Thyroid gland (tissue), 4 donors: ENCODE measurements around the gene OAS2. TPM values are rescaled to one million over a fixed set of nuclear protein-coding genes. Genes with fewer than 3 reads are reported as not detected.

Source experiments
- DNase-seq, 2 donors: peaks; one replicate each; pipeline ENCODE4 v3.0.0-alpha.2; 2019
- H3K27ac ChIP-seq, 3 donors: fragments of 200-600 bp; sonication (generic); 1 replicate in 2 of 3; 2 replicates in 1 of 3; pipeline ENCODE4 v1.5.1; 2016 to 2019; ENCODE audit warnings: mild to moderate bottlenecking in 1 of 3, moderate library complexity in 1 of 3
- H3K27me3 ChIP-seq: fragments of 200-600 bp; sonication (generic); one replicate; pipeline ENCODE4 v1.5.1; 2019
- H3K36me3 ChIP-seq, 2 donors: fragments of 200-600 bp; sonication (generic); one replicate each; pipeline ENCODE4 v1.5.1; 2016 to 2019
- H3K4me1 ChIP-seq, 2 donors: fragments of 200-600 bp; sonication (generic); one replicate each; pipeline ENCODE4 v1.5.1; 2017 to 2019
- H3K4me3 ChIP-seq, 3 donors: fragments of 200-600 bp; sonication (generic); replicated peaks in 1 of 3; 1 replicate in 2 of 3; 2 replicates in 1 of 3; pipeline ENCODE4 v1.5.1; 2016; ENCODE audit warnings: mild to moderate bottlenecking in 1 of 3
- H3K9me3 ChIP-seq: fragments of 200-600 bp; sonication (generic); one replicate; pipeline ENCODE4 v1.5.1; 2017
- POLR2A ChIP-seq, 2 donors: fragments of 450-650 bp; IDR thresholded peaks; one replicate each; pipeline ENCODE4 v1.6.1; 2017; ENCODE audit warnings: antibody characterized with exemption in 2 of 2, mild to moderate bottlenecking in 2 of 2, moderate library complexity in 1 of 2
- WGBS, 2 donors: methylation state at CpG; one replicate each; pipeline ENCODE4 v1.1.5; 2017; 5-methylcytosine and 5-hydroxymethylcytosine counted together
- intact Hi-C: fragments of 100-400 bp; cut with DNase I; formaldehyde crosslinking; loops from one replicate; pipeline ENCODE4 v1.15.1; 2023
- total RNA-seq, 4 donors: library from RNA; depleted of rRNA; stranded (reverse); fragments of >200 nt; gene quantifications; one replicate each; pipeline ENCODE4 v1.2.3, GENCODE V29; 2016
- TF ChIP-seq, protein P1 (sequence below), 6 experiments: fragments of 200-600 bp in 3 of 6; fragments of 450-650 bp in 3 of 6; sonication (generic) in 3 of 6; IDR thresholded peaks; one replicate each; pipeline ENCODE4 v1.5.1; 2016 to 2019; ENCODE audit warnings: antibody characterized with exemption in 6 of 6, mild to moderate bottlenecking in 2 of 6, inconsistent platforms in 1 of 6, moderate library complexity in 1 of 6

The OAS2 gene
- total RNA-seq, 4 donors from 2014 or later, result 2.7 to 9.1 (median 6.0) TPM

DNA sequence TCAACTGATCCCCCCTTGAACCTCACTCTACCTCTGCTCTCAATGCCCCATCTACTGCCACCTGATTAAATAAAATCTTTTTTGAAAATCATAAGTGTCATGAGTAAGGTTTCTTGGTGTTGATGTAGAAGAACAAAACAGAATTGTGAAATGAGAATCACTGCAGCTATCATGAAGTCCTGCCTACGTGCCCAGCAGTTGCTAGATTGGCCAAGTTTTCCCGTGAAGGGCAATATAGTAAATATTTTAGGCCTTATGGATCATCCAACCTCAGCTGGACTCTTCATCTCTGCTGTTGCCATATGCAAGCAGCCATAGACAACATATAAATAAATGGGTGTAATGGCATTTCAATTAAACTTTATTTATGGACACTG lies 45.2 kb upstream of the OAS2 start:
- Histone ChIP-seq H3K4me3 (no peak overlapping the region), H3K36me3 (no peaks in the 10 kb centered on the region), H3K9me3 (no peaks in the 10 kb centered on the region), H3K27me3 (no peaks in the 10 kb centered on the region), H3K27ac (no peak overlapping the region), H3K4me1 (no peaks in the 10 kb centered on the region)
- DNase-seq, result no peak
- no peak for TF ChIP-seq POLR2A (IDR thresholded peaks at IDR 0.05)
- TF ChIP-seq, protein P1, sequence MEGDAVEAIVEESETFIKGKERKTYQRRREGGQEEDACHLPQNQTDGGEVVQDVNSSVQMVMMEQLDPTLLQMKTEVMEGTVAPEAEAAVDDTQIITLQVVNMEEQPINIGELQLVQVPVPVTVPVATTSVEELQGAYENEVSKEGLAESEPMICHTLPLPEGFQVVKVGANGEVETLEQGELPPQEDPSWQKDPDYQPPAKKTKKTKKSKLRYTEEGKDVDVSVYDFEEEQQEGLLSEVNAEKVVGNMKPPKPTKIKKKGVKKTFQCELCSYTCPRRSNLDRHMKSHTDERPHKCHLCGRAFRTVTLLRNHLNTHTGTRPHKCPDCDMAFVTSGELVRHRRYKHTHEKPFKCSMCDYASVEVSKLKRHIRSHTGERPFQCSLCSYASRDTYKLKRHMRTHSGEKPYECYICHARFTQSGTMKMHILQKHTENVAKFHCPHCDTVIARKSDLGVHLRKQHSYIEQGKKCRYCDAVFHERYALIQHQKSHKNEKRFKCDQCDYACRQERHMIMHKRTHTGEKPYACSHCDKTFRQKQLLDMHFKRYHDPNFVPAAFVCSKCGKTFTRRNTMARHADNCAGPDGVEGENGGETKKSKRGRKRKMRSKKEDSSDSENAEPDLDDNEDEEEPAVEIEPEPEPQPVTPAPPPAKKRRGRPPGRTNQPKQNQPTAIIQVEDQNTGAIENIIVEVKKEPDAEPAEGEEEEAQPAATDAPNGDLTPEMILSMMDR (IDR thresholded peaks at IDR 0.05), result no peak
- 84 to 90% methylated on average over 2 of the region's 2 CpGs for WGBS, 2 donors
- intact Hi-C loops, result no loop called here

DNA sequence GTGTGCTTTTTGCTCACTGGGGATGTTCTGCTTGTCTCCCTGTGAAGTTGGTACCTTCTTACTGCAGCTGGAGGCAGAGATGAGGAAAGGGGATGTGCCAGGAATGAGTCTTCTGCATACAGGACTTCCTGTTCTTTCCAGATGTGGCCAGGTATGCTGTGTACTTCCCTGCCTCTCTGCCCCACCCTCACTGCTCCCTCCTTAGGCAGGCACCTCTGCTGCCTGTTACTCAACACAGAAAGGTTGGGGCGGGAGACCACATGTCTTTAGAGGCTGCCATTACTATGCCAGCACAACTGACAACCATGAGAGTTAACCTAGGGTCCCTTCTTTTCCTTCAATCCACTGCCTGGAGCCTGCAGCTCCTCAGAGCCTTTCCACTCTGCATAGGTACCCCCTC lies 42.1 kb upstream of the OAS2 start:
- Histone ChIP-seq H3K4me1 (peaks cover 7 to 11% of the 10 kb centered on the region in 2 donors), H3K36me3 (no peaks in the 10 kb centered on the region), H3K27me3 (no peaks in the 10 kb centered on the region), H3K27ac (no peak overlapping the region), H3K9me3 (no peaks in the 10 kb centered on the region), H3K4me3 (no peak overlapping the region)
- intact Hi-C loops, result no loop called here
- whole genome bisulfite sequencing, 2 donors, result 81 to 86% methylated on average over 1 of the region's 1 CpG
- DNase-seq, result no peak
- TF ChIP-seq POLR2A (IDR thresholded peaks at IDR 0.05), result no peak
- TF ChIP-seq, protein P1 (IDR thresholded peaks at IDR 0.05), result no peak

DNA sequence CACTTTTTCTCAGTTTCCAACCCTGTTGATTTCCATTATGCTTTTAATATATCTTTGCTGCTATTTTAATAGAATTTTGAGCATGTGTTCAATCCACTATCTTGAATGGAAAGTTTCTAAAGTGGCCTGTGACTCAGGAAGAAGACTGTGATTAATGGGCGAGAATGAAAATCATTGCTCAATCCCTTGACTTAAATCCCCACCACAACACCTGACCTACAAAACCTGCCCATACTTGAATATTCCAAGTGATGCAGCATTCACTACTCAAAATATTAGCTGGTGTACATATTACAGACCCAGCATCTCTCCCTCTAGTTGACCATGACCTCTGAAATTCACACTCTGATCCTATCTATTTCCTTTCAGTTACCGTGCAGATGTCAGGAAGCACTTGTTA lies 41.4 kb upstream of the OAS2 start:
- 56 to 59% methylated on average over 2 of the region's 2 CpGs for WGBS, 2 donors
- no peaks in the 10 kb centered on the region for H3K36me3 ChIP-seq
- no peak overlapping the region for H3K4me3 ChIP-seq
- no peaks in the 10 kb centered on the region for H3K9me3 ChIP-seq
- no peak for TF ChIP-seq POLR2A (IDR thresholded peaks at IDR 0.05)
- TF ChIP-seq, protein P1 (IDR thresholded peaks at IDR 0.05), result no peak
- intact Hi-C loops, result no loop called here
- no peaks in the 10 kb centered on the region for H3K27me3 ChIP-seq
- H3K4me1 ChIP-seq, result peaks cover 7 to 11% of the 10 kb centered on the region in 2 donors
- no peak for DNase-seq
- no peak overlapping the region for H3K27ac ChIP-seq

DNA sequence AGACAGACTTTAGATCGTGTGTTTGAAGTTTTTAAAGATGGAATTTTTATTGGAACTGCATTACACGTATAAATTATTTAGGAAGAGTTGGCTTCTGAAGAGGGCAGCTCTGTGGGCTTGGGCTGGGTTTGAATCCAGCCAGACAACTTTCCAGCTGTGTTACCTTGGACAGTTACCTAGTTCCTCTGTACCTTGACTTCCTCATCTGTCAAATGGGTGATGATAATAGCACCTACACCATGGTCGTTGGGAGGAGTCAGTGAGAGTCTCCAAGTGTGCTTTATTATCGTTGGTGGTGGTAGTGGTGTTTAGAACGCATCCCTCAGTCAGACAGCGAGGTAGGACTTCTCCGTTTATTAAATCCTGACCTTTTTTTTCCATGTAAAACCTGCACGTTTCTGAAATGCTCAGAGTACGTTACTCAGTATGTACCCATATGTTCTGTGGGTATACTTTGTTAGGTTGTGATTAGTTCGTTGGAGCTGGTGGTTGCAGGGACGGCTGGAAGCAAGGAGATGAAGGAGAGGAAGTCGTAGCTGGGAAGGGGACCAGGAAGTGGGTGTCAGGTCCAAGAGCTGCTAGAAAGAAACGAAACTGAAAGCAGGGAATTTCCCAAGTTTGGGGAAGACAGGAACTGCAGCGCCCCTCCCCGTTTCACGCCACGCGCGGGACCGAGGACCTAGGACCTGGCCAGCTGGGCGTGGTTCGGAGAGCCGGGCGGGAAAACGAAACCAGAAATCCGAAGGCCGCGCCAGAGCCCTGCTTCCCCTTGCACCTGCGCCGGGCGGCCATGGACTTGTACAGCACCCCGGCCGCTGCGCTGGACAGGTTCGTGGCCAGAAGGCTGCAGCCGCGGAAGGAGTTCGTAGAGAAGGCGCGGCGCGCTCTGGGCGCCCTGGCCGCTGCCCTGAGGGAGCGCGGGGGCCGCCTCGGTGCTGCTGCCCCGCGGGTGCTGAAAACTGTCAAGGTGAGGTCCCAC lies 40.3 kb upstream of the OAS2 start, which contains the start of gene OAS3:
Gene OAS3 (plus strand): TSS at position 734 of the 979 bp plus-strand sequence. CDS start 57 bp downstream, at position 791.
- Histone ChIP-seq H3K36me3 (no peaks in the 10 kb centered on the region), H3K27me3 (no peaks in the 10 kb centered on the region), H3K9me3 (no peaks in the 10 kb centered on the region), H3K4me1 (peaks cover 7 to 11% of the 10 kb centered on the region in 2 donors), H3K4me3 (peak within 1 kb of the TSS; percentile 60 to 79 (median 61)), H3K27ac (peak within 1 kb of the TSS; percentile 44 to 70 (median 68))
- WGBS, 2 donors, result 11 to 18% methylated on average over 28 to 45 of the region's 50 CpGs
- intact Hi-C loops, result no loop called here
- DNase-seq, result peak; percentile 87 to 90
- TF ChIP-seq, protein P1 (IDR thresholded peaks at IDR 0.05), result no peak
- TF ChIP-seq POLR2A (IDR thresholded peaks at IDR 0.05), result peak in 1 of 2 donors; percentile 13

DNA sequence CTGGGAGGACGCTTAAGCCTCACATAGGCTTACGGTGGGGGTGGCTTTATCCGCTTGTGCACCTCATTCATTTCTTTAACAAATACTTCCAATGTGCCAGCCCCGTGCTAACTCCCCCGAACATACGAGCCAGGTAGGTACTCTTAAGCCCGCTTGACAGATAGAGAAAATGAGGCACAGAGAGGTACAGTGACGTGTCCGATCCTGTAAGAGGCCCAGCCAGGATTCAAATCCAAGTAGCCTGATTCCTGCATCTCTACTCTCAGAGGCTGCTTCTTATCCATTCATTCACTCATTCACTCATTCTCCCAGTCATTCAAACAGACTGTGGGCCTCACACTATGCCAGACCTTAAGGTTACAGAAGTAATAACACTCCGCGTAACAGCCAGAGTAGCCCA lies 39.6 kb upstream of the OAS2 start:
- peak overlapping the region; percentile 60 to 79 (median 61) for H3K4me3 ChIP-seq
- no peak for DNase-seq
- H3K27me3 ChIP-seq, result no peaks in the 10 kb centered on the region
- H3K9me3 ChIP-seq, result no peaks in the 10 kb centered on the region
- 22 to 25% methylated on average over 11 of the region's 11 CpGs for WGBS, 2 donors
- TF ChIP-seq, protein P1 (IDR thresholded peaks at IDR 0.05), result no peak
- TF ChIP-seq POLR2A (IDR thresholded peaks at IDR 0.05), result no peak
- peaks cover 7 to 11% of the 10 kb centered on the region in 2 donors for H3K4me1 ChIP-seq
- peak overlapping the region in 2 of 3 donors; percentile 68 to 70 for H3K27ac ChIP-seq
- H3K36me3 ChIP-seq, result no peaks in the 10 kb centered on the region
- intact Hi-C loops, result no loop called here
